ENCODE data around the gene UTS2. TPM values are rescaled to one million over a fixed set of nuclear protein-coding genes. Genes with fewer than 3 reads are reported as not detected.

Gene UTS2
- total RNA-seq, 1 donor from 2014 or later: not detected

- H3K4me3 ChIP-seq (ENCODE audit: low read depth, low read length): no peak overlapping the region
- no peak for DNase-seq (ENCODE audit: low read depth)
- TF ChIP-seq, protein P1, sequence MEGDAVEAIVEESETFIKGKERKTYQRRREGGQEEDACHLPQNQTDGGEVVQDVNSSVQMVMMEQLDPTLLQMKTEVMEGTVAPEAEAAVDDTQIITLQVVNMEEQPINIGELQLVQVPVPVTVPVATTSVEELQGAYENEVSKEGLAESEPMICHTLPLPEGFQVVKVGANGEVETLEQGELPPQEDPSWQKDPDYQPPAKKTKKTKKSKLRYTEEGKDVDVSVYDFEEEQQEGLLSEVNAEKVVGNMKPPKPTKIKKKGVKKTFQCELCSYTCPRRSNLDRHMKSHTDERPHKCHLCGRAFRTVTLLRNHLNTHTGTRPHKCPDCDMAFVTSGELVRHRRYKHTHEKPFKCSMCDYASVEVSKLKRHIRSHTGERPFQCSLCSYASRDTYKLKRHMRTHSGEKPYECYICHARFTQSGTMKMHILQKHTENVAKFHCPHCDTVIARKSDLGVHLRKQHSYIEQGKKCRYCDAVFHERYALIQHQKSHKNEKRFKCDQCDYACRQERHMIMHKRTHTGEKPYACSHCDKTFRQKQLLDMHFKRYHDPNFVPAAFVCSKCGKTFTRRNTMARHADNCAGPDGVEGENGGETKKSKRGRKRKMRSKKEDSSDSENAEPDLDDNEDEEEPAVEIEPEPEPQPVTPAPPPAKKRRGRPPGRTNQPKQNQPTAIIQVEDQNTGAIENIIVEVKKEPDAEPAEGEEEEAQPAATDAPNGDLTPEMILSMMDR (conservative IDR thresholded peaks at IDR 0.05; ENCODE audit: low read depth, low read length): no peak
These were observed 11.0 kb upstream of the UTS2 start for GRCh38 chr1:7863756-7864328.

- H3K4me3 ChIP-seq (ENCODE audit: low read depth, low read length): no peak overlapping the region
- no peak for DNase-seq (ENCODE audit: low read depth)
- TF ChIP-seq, protein P1 (conservative IDR thresholded peaks at IDR 0.05; ENCODE audit: low read depth, low read length): no peak
These were observed 9.6 kb upstream of the UTS2 start for GRCh38 chr1:7862211-7863060.

DNA sequence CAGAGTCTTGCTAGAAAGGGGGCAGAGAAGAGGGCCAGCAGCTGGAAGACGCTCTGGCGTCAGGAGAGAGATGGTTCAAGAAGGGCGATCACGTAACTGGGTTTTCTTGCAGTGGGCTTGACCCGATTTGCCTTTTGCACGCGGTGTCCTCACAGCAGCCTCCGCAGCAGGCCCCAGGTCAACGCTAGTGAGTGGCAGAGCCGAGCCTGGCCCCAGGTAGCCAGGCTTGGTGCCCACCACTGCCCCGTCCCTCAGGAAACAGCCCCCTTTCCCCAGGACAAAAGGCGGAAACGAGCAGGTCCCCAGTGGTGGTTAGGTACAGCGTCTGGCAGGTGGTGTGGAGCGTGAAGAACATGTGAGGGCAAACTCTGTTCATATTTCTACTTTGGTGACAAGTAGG, 8.6 kb upstream of the UTS2 start:
- TF ChIP-seq, protein P1 (conservative IDR thresholded peaks at IDR 0.05; ENCODE audit: low read depth, low read length): no peak
- DNase-seq (ENCODE audit: low read depth): no peak
- H3K4me3 ChIP-seq (ENCODE audit: low read depth, low read length): no peak overlapping the region

- no peak overlapping the region for H3K4me3 ChIP-seq (ENCODE audit: low read depth, low read length)
- TF ChIP-seq, protein P1 (conservative IDR thresholded peaks at IDR 0.05; ENCODE audit: low read depth, low read length): no peak
- DNase-seq (ENCODE audit: low read depth): no peak
These were observed 7.3 kb upstream of the UTS2 start for GRCh38 chr1:7860130-7860529.

- H3K4me3 ChIP-seq (ENCODE audit: low read depth, low read length): no peak overlapping the region
- no peak for DNase-seq (ENCODE audit: low read depth)
- TF ChIP-seq, protein P1 (conservative IDR thresholded peaks at IDR 0.05; ENCODE audit: low read depth, low read length): no peak
These were observed 6.5 kb upstream of the UTS2 start for GRCh38 chr1:7859406-7859805.

DNA sequence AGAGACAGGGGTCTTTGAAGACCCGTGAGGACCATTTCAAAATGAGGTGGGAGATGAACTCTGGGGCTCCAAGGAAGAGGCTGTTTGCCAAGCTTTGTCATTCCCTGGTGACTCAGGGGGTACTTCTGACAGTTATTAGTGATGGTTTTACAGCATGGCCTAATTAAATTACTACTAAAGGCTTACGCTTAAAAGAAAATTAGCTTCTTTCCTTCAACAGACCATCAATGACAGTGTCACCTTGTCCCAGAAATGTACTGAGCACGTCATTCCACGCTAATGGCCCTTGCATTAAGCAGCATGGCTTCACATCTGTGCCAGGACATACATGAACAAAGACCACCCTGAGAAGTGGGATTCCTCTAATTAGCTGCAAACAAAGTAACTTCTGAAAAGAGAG, 5.1 kb upstream of the UTS2 start:
- TF ChIP-seq, protein P1 (conservative IDR thresholded peaks at IDR 0.05; ENCODE audit: low read depth, low read length): no peak
- H3K4me3 ChIP-seq (ENCODE audit: low read depth, low read length): no peak overlapping the region
- DNase-seq (ENCODE audit: low read depth): no peak
